Ishikawa (cell line): Measurements from ENCODE around the gene MANSC4.
A peak's percentile ranks its signal among the peaks of the same experiment; 100 is the strongest.

ENCODE experiments used
- CEBPB ChIP-seq: IDR thresholded peaks from 2 replicates; pipeline ENCODE4 v1.6.1; 2012
- CREB1 ChIP-seq: IDR thresholded peaks from 2 replicates; pipeline ENCODE4 v1.6.1; 2012; ENCODE audit warnings: low read depth
- EP300 ChIP-seq: IDR thresholded peaks from 2 replicates; pipeline ENCODE4 v1.6.1; 2012; ENCODE audit warnings: borderline replicate concordance
- FOXM1 ChIP-seq: IDR thresholded peaks from 2 replicates; pipeline ENCODE4 v1.6.1; 2012; ENCODE audit warnings: low read depth, borderline replicate concordance
- RAD21 ChIP-seq: IDR thresholded peaks from 2 replicates; pipeline ENCODE4 v1.6.1; 2012; ENCODE audit warnings: low read depth
- TAF1 ChIP-seq: IDR thresholded peaks from 2 replicates; pipeline ENCODE4 v1.6.1; 2012; ENCODE audit warnings: low read depth, mild to moderate bottlenecking
- YY1 ChIP-seq: IDR thresholded peaks from 2 replicates; pipeline ENCODE4 v1.6.1; 2012; ENCODE audit warnings: low read depth
- ZBTB7A ChIP-seq: IDR thresholded peaks from 2 replicates; pipeline ENCODE4 v1.6.1; 2012; ENCODE audit warnings: low read depth
- TF ChIP-seq, protein P1 (sequence below): IDR thresholded peaks from 2 replicates; pipeline ENCODE4 v1.6.1; 2012

DNA sequence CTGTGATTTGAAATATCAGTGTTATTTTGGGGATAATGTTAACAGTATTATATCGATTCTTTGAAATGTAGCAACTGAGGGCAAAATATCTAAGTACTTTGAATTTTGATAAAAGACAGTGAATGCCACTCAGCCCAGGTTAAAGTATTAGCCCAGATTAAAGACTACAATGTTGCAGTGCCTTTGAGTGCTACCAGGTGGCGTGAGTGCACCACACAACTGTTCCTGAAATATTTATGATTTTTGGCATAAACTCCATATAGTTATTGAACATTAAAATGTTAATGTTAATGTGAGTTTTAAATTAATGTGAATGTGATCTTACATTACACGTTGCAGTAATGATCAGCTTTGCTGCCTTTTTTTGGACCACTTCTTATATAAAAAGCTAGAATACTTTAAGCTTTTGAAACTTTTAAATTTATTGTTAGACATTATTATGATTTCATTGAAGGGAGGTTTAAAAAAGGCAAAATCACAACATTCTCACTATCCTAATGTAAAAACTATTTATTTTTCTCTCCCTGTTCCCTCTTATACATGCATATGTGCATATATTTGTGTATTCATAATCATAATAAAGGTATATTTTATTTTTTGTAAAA, 46.9 kb downstream of the MANSC4 start:
- TF ChIP-seq EP300 (no peak), YY1 (no peak), TAF1 (no peak), CREB1 (no peak), FOXM1 (no peak), ZBTB7A (no peak), RAD21 (peak; percentile 90), CEBPB (no peak)
- TF ChIP-seq, protein P1, sequence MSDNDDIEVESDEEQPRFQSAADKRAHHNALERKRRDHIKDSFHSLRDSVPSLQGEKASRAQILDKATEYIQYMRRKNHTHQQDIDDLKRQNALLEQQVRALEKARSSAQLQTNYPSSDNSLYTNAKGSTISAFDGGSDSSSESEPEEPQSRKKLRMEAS, result no peak
